Erythroblast (primary cell): Measurements from ENCODE around the gene BRIP1.

Experiments
- GATA1 ChIP-seq: IDR thresholded peaks from 2 replicates; pipeline ENCODE4 v1.6.1; 2011; ENCODE audit warnings: low read depth, mild to moderate bottlenecking, control low read depth, low read length, moderate library complexity
- POLR2A ChIP-seq: IDR thresholded peaks from 2 replicates; pipeline ENCODE4 v1.6.1; 2011; ENCODE audit warnings: mild to moderate bottlenecking, low read length

DNA sequence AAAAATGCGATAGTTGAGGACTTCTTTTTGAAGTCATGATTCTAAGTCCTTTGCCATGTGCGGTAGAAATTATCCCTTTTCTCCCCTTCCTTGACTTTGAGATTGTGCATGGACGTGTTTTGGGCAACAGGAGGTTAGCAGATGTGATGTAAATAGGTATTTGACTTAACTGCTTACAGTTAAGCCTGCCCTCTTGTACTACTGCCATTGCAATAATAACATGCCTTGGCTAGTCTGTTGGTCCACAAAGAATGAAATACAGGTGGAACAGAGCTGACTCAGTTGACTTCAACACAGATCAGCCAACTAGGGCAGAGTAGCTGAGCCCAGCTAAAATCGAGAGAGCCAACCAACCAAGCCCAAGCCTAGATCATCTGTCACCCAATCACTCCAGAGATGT is 125.5 kb downstream of the BRIP1 start:
- TF ChIP-seq POLR2A (no peak), GATA1 (no peak)
